ENCODE data around the gene POLD3. TPM values are rescaled to one million over a fixed set of nuclear protein-coding genes. Genes with fewer than 3 reads are reported as not detected.

Gene POLD3
- total and polyA plus RNA-seq, 2 of the 8 experiments (the other 6 are each of a cell fraction or from before 2014, with no cell fraction given): 18.1 to 29.3 TPM

DNA sequence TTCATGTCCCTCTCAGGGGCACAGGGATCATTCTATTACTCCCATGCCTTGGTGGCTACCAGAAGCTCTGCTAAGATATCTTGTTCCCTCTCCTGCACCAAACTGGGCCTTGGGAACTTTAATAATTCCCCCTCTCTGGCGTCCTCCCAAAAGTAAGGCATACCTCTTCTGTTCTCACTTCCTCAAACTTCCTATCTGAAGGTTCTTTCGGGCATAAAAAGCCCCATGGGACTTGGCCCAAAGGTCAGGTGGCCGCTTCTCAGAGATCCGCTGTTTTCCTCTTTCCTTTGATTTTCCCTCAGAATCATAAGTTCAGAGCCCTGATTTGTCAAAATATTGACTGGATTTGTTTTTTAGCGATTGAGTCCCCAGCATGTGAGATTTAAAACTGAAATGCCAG lies 13.0 kb downstream of the POLD3 start (continued):
- TF ChIP-seq KDM1A (IDR thresholded peaks at IDR 0.05; ENCODE audit: borderline replicate concordance, low read length) (no peak), BACH1 (IDR thresholded peaks at IDR 0.05; ENCODE audit: low read length) (no peak), RFX5 (IDR thresholded peaks at IDR 0.05; ENCODE audit: borderline replicate concordance, low read depth, low read length) (no peak), BCL11A (IDR thresholded peaks at IDR 0.05; ENCODE audit: low read depth in 2 of 2, low read length in 2 of 2) (no peak), CHD1 (IDR thresholded peaks at IDR 0.05; ENCODE audit: low read depth, low read length) (no peak), SAP30 (IDR thresholded peaks at IDR 0.05; ENCODE audit: insufficient read depth, insufficient replicate concordance, low read length) (no peak), SIRT6 (IDR thresholded peaks at IDR 0.05; ENCODE audit: low read length) (no peak), SUZ12 (IDR thresholded peaks at IDR 0.05; ENCODE audit: low read length) (no peak)
